H9 (cell line): ENCODE measurements around the gene CCDC170. TPM values are rescaled to one million over a fixed set of nuclear protein-coding genes. Genes with fewer than 3 reads are reported as not detected.

Experiments
- DNase-seq: peaks from one replicate; pipeline ENCODE4 v3.0.0-alpha.2; 2017
- H2AFZ ChIP-seq: one replicate; pipeline ENCODE4 v1.6.1; 2013; ENCODE audit warnings: mild to moderate bottlenecking, low read length, control low read depth, moderate library complexity
- H2AK5ac ChIP-seq: 2 replicates; pipeline ENCODE4 v1.6.1; 2013; ENCODE audit warnings: low read length, control low read depth, mixed read lengths; ENCODE audit not compliant: insufficient read length
- H2BK120ac ChIP-seq: one replicate; pipeline ENCODE4 v1.6.1; 2013; ENCODE audit warnings: low read depth, mild to moderate bottlenecking, low read length, control low read depth, inconsistent platforms; ENCODE audit not compliant: poor library complexity, severe bottlenecking
- H2BK12ac ChIP-seq: 2 replicates; pipeline ENCODE4 v1.6.1; 2013; ENCODE audit warnings: low read length, control low read depth, mixed read lengths, low read depth; ENCODE audit not compliant: insufficient read length
- H2BK15ac ChIP-seq: 2 replicates; pipeline ENCODE4 v1.6.1; 2013; ENCODE audit warnings: low read depth, low read length, control low read depth
- H2BK20ac ChIP-seq: one replicate; pipeline ENCODE4 v1.6.1; 2013; ENCODE audit warnings: low read depth, mild to moderate bottlenecking, low read length, control low read depth, inconsistent platforms; ENCODE audit not compliant: poor library complexity, severe bottlenecking
- H2BK5ac ChIP-seq: 2 replicates; pipeline ENCODE4 v1.6.1; 2013; ENCODE audit warnings: low read length, control low read depth, mixed read lengths; ENCODE audit not compliant: insufficient read length
- H3K14ac ChIP-seq: 2 replicates; pipeline ENCODE4 v1.6.1; 2013; ENCODE audit warnings: low read length, control low read depth; ENCODE audit not compliant: insufficient read depth
- H3K18ac ChIP-seq: 2 replicates; pipeline ENCODE4 v1.6.1; 2013; ENCODE audit warnings: low read depth, mild to moderate bottlenecking, mixed read lengths, low read length, control low read depth; ENCODE audit not compliant: insufficient read length
- H3K23ac ChIP-seq: 2 replicates; pipeline ENCODE4 v1.6.1; 2013; ENCODE audit warnings: low read length, control low read depth, mixed read lengths, low read depth; ENCODE audit not compliant: insufficient read length
- H3K23me2 ChIP-seq: 2 replicates; pipeline ENCODE4 v1.6.1; 2013; ENCODE audit warnings: low read depth, mild to moderate bottlenecking, mixed read lengths, low read length, control low read depth; ENCODE audit not compliant: insufficient read length, poor library complexity, severe bottlenecking
- H3K27ac ChIP-seq: 2 replicates; pipeline ENCODE4 v1.5.1; 2013; ENCODE audit warnings: low read length, control low read depth, mixed read lengths, low read depth; ENCODE audit not compliant: insufficient read length
- H3K27me3 ChIP-seq: 2 replicates; pipeline ENCODE4 v1.6.1; 2013; ENCODE audit warnings: low read length, control low read depth, inconsistent platforms; ENCODE audit not compliant: insufficient read depth
- H3K4ac ChIP-seq: 2 replicates; pipeline ENCODE4 v1.6.1; 2013; ENCODE audit warnings: low read depth, mild to moderate bottlenecking, control low read depth, inconsistent platforms, low read length, moderate library complexity
- H3K4me1 ChIP-seq: 2 replicates; pipeline ENCODE4 v1.6.1; 2013; ENCODE audit warnings: low read length, control low read depth, inconsistent platforms; ENCODE audit not compliant: insufficient read depth
- H3K4me2 ChIP-seq: 2 replicates; pipeline ENCODE4 v1.6.1; 2013; ENCODE audit warnings: low read length, control low read depth, mixed read lengths; ENCODE audit not compliant: insufficient read length, insufficient read depth
- H3K56ac ChIP-seq: 2 replicates; pipeline ENCODE4 v1.6.1; 2013; ENCODE audit warnings: low read depth, mild to moderate bottlenecking, mixed read lengths, low read length, control low read depth; ENCODE audit not compliant: insufficient read length
- H3K79me1 ChIP-seq: 2 replicates; pipeline ENCODE4 v1.6.1; 2013; ENCODE audit warnings: low read depth, mild to moderate bottlenecking, moderate library complexity, low read length, control low read depth, inconsistent platforms; ENCODE audit not compliant: insufficient read depth, poor library complexity, severe bottlenecking
- H3K79me2 ChIP-seq: 2 replicates; pipeline ENCODE4 v1.6.1; 2013; ENCODE audit warnings: low read length, control low read depth, inconsistent platforms; ENCODE audit not compliant: insufficient read depth
- H3K9ac ChIP-seq: 2 replicates; pipeline ENCODE4 v1.6.1; 2013; ENCODE audit warnings: low read length, control low read depth, mixed read lengths; ENCODE audit not compliant: insufficient read length; ENCODE audit errors: extremely low read depth
- H3K9me3 ChIP-seq: one replicate; pipeline ENCODE4 v1.6.1; 2013; ENCODE audit warnings: low read depth, low read length, inconsistent platforms; ENCODE audit not compliant: control insufficient read depth
- H3T11ph ChIP-seq: one replicate; pipeline ENCODE4 v1.6.1; 2013; ENCODE audit warnings: mild to moderate bottlenecking, low read length, control low read depth, inconsistent platforms
- H4K20me1 ChIP-seq: one replicate; pipeline ENCODE4 v1.6.1; 2013; ENCODE audit not compliant: control insufficient read depth, insufficient read length, insufficient read depth
- H4K5ac ChIP-seq: 2 replicates; pipeline ENCODE4 v1.6.1; 2013; ENCODE audit warnings: low read depth, mild to moderate bottlenecking, mixed read lengths, low read length, control low read depth; ENCODE audit not compliant: insufficient read length
- H4K8ac ChIP-seq: replicated peaks from 2 replicates; pipeline ENCODE4 v1.6.1; 2013; ENCODE audit warnings: low read length, control low read depth, mixed read lengths, low read depth; ENCODE audit not compliant: insufficient read length
- H4K91ac ChIP-seq: 2 replicates; pipeline ENCODE4 v1.6.1; 2013; ENCODE audit warnings: low read depth, mild to moderate bottlenecking, moderate library complexity, mixed read lengths, low read length, control low read depth; ENCODE audit not compliant: insufficient read length
- H3K27ac Mint-ChIP-seq, 3 experiments: 2 replicates in 2 of 3; 3 replicates in 1 of 3; pipeline ENCODE4 v1.8.0; 2020 to 2021; ENCODE audit warnings: mixed read lengths in 3 of 3, mild to moderate bottlenecking in 1 of 3, moderate library complexity in 1 of 3
- H3K27me3 Mint-ChIP-seq: 2 replicates; pipeline ENCODE4 v1.8.0; 2021; ENCODE audit warnings: low read depth, mild to moderate bottlenecking, moderate library complexity, mixed read lengths
- H3K36me3 Mint-ChIP-seq, 3 experiments: 2 replicates in 2 of 3; 3 replicates in 1 of 3; pipeline ENCODE4 v1.8.0; 2020 to 2021; ENCODE audit warnings: low read depth in 3 of 3, mixed read lengths in 3 of 3; ENCODE audit not compliant: insufficient read depth in 1 of 3
- H3K4me1 Mint-ChIP-seq, 2 experiments: 2 replicates each; pipeline ENCODE4 v1.8.0; 2020; ENCODE audit warnings: mixed read lengths in 2 of 2
- H3K4me3 Mint-ChIP-seq, 2 experiments: 2 replicates in 1 of 2; 3 replicates in 1 of 2; pipeline ENCODE4 v1.8.0; 2020 to 2021; ENCODE audit warnings: mild to moderate bottlenecking in 2 of 2, mixed read lengths in 2 of 2, moderate library complexity in 1 of 2
- H3K9me3 Mint-ChIP-seq, 2 experiments: 2 replicates in 1 of 2; 3 replicates in 1 of 2; pipeline ENCODE4 v1.8.0; 2020; ENCODE audit warnings: mild to moderate bottlenecking in 2 of 2, mixed read lengths in 2 of 2, moderate library complexity in 1 of 2
- CTCF ChIP-seq: fragments of 200-600 bp; sonication (generic); conservative IDR thresholded peaks from 3 replicates; pipeline ENCODE4 v1.8.0; 2021; ENCODE audit warnings: antibody characterized with exemption, mild to moderate bottlenecking
- WGBS: extraction: QIAGEN DNeasy Blood & Tissue Kit; methylation state at CpG from one replicate; pipeline ENCODE4 v1.1.7; 2013; ENCODE audit warnings: missing lambda C conversion rate, low lambda C conversion rate, mixed read lengths; ENCODE audit not compliant: insufficient read length; ENCODE audit errors: extremely low coverage; 5-methylcytosine and 5-hydroxymethylcytosine counted together
- total RNA-seq: library from RNA; stranded (reverse); gene quantifications from 2 replicates; pipeline ENCODE4 v1.2.1, GENCODE V29; 2021

The CCDC170 gene
- total RNA-seq, 1 experiment from 2014 or later, result 0.07 TPM

- no peak overlapping the region for H2BK20ac ChIP-seq
- no peak overlapping the region for H3K4me2 ChIP-seq
- H3K79me1 ChIP-seq, result no peaks in the 10 kb centered on the region
- H2BK12ac ChIP-seq, result no peak overlapping the region
- H4K5ac ChIP-seq, result no peak overlapping the region
- H3K9me3 ChIP-seq, result no peaks in the 10 kb centered on the region
- no peak overlapping the region for H2BK15ac ChIP-seq
- no peak overlapping the region for H2AFZ ChIP-seq
- H3K4me1 ChIP-seq, result peaks cover 2% of the 10 kb centered on the region; the same call in 1 of the 2 replicates
- H2BK5ac ChIP-seq, result no peak overlapping the region
- Mint-ChIP-seq H3K27ac (no peak overlapping the region), H3K36me3 (no peaks in the 10 kb centered on the region; a peak in 1 of 7 replicates), H3K9me3 (no peaks in the 10 kb centered on the region), H3K4me3 (no peak overlapping the region), H3K4me1 (peaks cover 18 to 23% of the 10 kb centered on the region in 2 experiments), H3K27me3 (no peaks in the 10 kb centered on the region)
- H4K8ac ChIP-seq, result no peak overlapping the region
- H4K91ac ChIP-seq, result no peak overlapping the region
- H3K9ac ChIP-seq, result no peak overlapping the region
- no peak for TF ChIP-seq CTCF
- H3T11ph ChIP-seq, result no peak overlapping the region
- no peak for DNase-seq
- no peak overlapping the region for H2BK120ac ChIP-seq
- WGBS, result no CpG with 5 or more reads among the region's 4 CpGs
- H3K27ac ChIP-seq, result no peak overlapping the region
- no peaks in the 10 kb centered on the region for H3K79me2 ChIP-seq
- no peak overlapping the region for H3K56ac ChIP-seq
- H3K18ac ChIP-seq, result no peak overlapping the region
- no peak overlapping the region for H3K4ac ChIP-seq
- H3K23ac ChIP-seq, result no peak overlapping the region
- no peaks in the 10 kb centered on the region for H3K27me3 ChIP-seq
- H2AK5ac ChIP-seq, result no peak overlapping the region
- H3K23me2 ChIP-seq, result no peaks in the 10 kb centered on the region
- no peak overlapping the region for H3K14ac ChIP-seq
- H4K20me1 ChIP-seq, result no peaks in the 10 kb centered on the region
These were observed 8.7 kb downstream of the CCDC170 start for GRCh38 chr6:151502499-151502898.
